ENCODE measurements around the gene MCF2L.

- TF ChIP-seq CTCF (conservative IDR thresholded peaks at IDR 0.05; ENCODE audit: low read length): no peak
- no peak for TF ChIP-seq EZH2phosphoT487 (IDR thresholded peaks at IDR 0.05; ENCODE audit: borderline replicate concordance, low read depth, low read length)
These were observed 9.8 kb upstream of the MCF2L start for GRCh38 chr13:112959206-112959605.

All from OCI-LY7 (cell line).